ENCODE measurements around the gene MEP1A.
A peak's percentile ranks its signal among the peaks of the same experiment; 100 is the strongest.

GRCh38 chr6:46848684-46849360, 55.6 kb downstream of the MEP1A start:
- TF ChIP-seq CTCF (conservative IDR thresholded peaks at IDR 0.05) = peak; percentile 96
- no peak for TF ChIP-seq EZH2 (IDR thresholded peaks at IDR 0.05; ENCODE audit: low read depth)

All from PC-9 (cell line).